ENCODE data around the gene LIMA1.

DNA sequence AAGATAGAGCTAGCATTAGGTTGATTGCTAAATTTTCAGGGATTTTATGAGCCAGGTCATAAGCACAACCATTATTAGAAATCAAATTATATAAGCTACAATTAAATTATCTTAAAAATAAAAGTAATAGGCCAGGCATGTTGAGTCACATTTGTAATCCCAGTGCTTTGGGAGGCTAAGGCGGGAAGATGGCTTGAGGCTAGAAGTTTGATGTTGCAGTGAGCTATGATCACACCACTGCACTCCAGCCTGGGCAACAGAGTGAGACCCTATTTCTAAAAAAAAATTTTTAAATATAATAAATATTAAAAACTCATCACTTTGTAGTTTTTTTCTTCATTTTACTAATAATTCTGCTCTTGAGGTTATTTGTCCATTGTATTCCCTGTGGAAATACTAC lies 1.9 kb upstream of the LIMA1 start:
- TF ChIP-seq, protein P1, sequence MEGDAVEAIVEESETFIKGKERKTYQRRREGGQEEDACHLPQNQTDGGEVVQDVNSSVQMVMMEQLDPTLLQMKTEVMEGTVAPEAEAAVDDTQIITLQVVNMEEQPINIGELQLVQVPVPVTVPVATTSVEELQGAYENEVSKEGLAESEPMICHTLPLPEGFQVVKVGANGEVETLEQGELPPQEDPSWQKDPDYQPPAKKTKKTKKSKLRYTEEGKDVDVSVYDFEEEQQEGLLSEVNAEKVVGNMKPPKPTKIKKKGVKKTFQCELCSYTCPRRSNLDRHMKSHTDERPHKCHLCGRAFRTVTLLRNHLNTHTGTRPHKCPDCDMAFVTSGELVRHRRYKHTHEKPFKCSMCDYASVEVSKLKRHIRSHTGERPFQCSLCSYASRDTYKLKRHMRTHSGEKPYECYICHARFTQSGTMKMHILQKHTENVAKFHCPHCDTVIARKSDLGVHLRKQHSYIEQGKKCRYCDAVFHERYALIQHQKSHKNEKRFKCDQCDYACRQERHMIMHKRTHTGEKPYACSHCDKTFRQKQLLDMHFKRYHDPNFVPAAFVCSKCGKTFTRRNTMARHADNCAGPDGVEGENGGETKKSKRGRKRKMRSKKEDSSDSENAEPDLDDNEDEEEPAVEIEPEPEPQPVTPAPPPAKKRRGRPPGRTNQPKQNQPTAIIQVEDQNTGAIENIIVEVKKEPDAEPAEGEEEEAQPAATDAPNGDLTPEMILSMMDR (IDR thresholded peaks at IDR 0.05), result no peak
- TF ChIP-seq POLR2AphosphoS5 (IDR thresholded peaks at IDR 0.05) (no peak), EP300 (IDR thresholded peaks at IDR 0.05) (no peak), POLR2A (IDR thresholded peaks at IDR 0.05) (no peak)
